GM23248 (cell line): ENCODE data around the gene PPP1R12B. TPM values are rescaled to one million over a fixed set of nuclear protein-coding genes. Genes with fewer than 3 reads are reported as not detected.
"Not testable (repeated sequence)": the region's sequence is repeated elsewhere in the genome, so short reads cannot be mapped to it uniquely, and the experiment has no call there.

Experiments
- DNase-seq: peaks from one replicate; pipeline ENCODE4 v3.0.0-alpha.2; 2015
- H2AFZ ChIP-seq: fragments of 200-600 bp; sonication (generic); 2 replicates; pipeline ENCODE4 v1.6.1; 2016; ENCODE audit warnings: antibody characterized with exemption
- H3F3A ChIP-seq: fragments of 200-600 bp; sonication (generic); 2 replicates; pipeline ENCODE4 v1.6.1; 2016; ENCODE audit warnings: mild to moderate bottlenecking, antibody characterized with exemption, mixed run types; ENCODE audit not compliant: insufficient read depth
- H3K27ac ChIP-seq: fragments of 200-600 bp; sonication (generic); 2 replicates; pipeline ENCODE4 v1.5.1; 2016; ENCODE audit warnings: mild to moderate bottlenecking
- H3K27me3 ChIP-seq: fragments of 200-600 bp; sonication (generic); replicated peaks from 2 replicates; pipeline ENCODE4 v1.6.1; 2016; ENCODE audit warnings: mild to moderate bottlenecking; ENCODE audit not compliant: insufficient read depth
- H3K36me3 ChIP-seq: fragments of 200-600 bp; sonication (generic); 2 replicates; pipeline ENCODE4 v1.6.1; 2016; ENCODE audit warnings: low read depth, mild to moderate bottlenecking
- H3K4me1 ChIP-seq: fragments of 200-600 bp; sonication (generic); 2 replicates; pipeline ENCODE4 v1.6.1; 2016; ENCODE audit warnings: mild to moderate bottlenecking; ENCODE audit not compliant: insufficient read depth
- H3K4me2 ChIP-seq: fragments of 200-600 bp; sonication (generic); one replicate; pipeline ENCODE4 v1.6.1; 2016; ENCODE audit warnings: mild to moderate bottlenecking; ENCODE audit not compliant: unreplicated experiment
- H3K4me3 ChIP-seq: fragments of 200-600 bp; sonication (generic); 2 replicates; pipeline ENCODE4 v1.5.1; 2016; ENCODE audit warnings: mild to moderate bottlenecking
- H3K79me2 ChIP-seq: fragments of 200-600 bp; sonication (generic); 2 replicates; pipeline ENCODE4 v1.6.1; 2016; ENCODE audit warnings: mild to moderate bottlenecking; ENCODE audit not compliant: insufficient read depth
- H3K9ac ChIP-seq: fragments of 200-600 bp; sonication (generic); 2 replicates; pipeline ENCODE4 v1.6.1; 2016; ENCODE audit warnings: mild to moderate bottlenecking
- H3K9me2 ChIP-seq: fragments of 200-600 bp; sonication (generic); 2 replicates; pipeline ENCODE4 v1.6.1; 2016; ENCODE audit warnings: mixed run types, mild to moderate bottlenecking, moderate library complexity; ENCODE audit not compliant: insufficient read depth
- H3K9me3 ChIP-seq: fragments of 200-600 bp; sonication (generic); one replicate; pipeline ENCODE4 v1.6.1; 2017; ENCODE audit warnings: low read depth
- H4K20me1 ChIP-seq: fragments of 200-600 bp; sonication (generic); 2 replicates; pipeline ENCODE4 v1.6.0; 2016; ENCODE audit not compliant: insufficient read depth
- EZH2 ChIP-seq: fragments of 200-600 bp; sonication (generic); IDR thresholded peaks from 2 replicates; pipeline ENCODE4 v1.6.1; 2018; ENCODE audit warnings: antibody characterized with exemption, mild to moderate bottlenecking; ENCODE audit not compliant: insufficient read depth, poor library complexity, severe bottlenecking
- EZH2phosphoT487 ChIP-seq: fragments of 200-600 bp; sonication (generic); IDR thresholded peaks from 2 replicates; pipeline ENCODE4 v1.6.1; 2018; ENCODE audit warnings: antibody characterized with exemption, moderate library complexity, mild to moderate bottlenecking, low read depth; ENCODE audit not compliant: insufficient read depth
- WGBS, 2 experiments: methylation state at CpG; one replicate each; pipeline ENCODE4 v1.1.6; 2015 to 2017; ENCODE audit warnings: low lambda C conversion rate in 2 of 2, low coverage in 1 of 2; ENCODE audit errors: missing lambda C conversion rate in 2 of 2; 5-methylcytosine and 5-hydroxymethylcytosine counted together
- in situ Hi-C: fragments of 300-500 bp; cut with MboI; formaldehyde crosslinking; loops from 2 replicates; pipeline ENCODE4 v1.15.0; 2020
- polyA plus RNA-seq: library from polyadenylated mRNA; unstranded; fragments of >200 nt; fragmentation: Nextera tagmentation; extraction: Ambion mirVana; gene quantifications from 2 replicates; pipeline ENCODE4 v1.2.1, GENCODE V29; 2016
- total RNA-seq: library from RNA; depleted of rRNA; stranded (reverse); fragments of >200 nt; shearing (Covaris generic); gene quantifications from 2 replicates; pipeline ENCODE4 v1.2.3, GENCODE V29; 2014

PPP1R12B gene
- total and polyA plus RNA-seq, 2 experiments from 2014 or later = 3.6 to 14.6 TPM

GRCh38 chr1:202397256-202397655, 48.8 kb downstream of the PPP1R12B start:
- TF ChIP-seq EZH2 = no peak
- TF ChIP-seq EZH2phosphoT487 = no peak

DNA sequence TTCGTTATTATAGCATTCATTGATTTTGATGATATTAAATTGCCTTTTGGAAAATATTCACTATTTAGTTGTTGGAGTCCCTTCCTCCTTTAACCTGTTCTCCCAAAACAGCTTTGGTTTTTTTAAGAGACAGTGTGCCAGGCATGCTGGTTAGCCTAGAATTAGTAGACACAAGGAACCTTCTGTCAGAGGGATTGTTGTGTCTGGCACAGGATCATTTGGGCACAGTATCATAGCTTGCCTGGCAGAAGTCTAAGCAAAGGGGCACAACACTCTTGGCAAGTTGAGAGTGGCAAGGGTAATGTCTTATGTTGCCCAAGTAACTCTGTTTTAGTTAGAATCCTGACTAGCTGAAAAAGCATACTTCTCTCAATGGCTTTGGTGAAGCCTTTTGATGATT, 49.9 kb downstream of the PPP1R12B start:
- H3K36me3 ChIP-seq, H3K4me2 ChIP-seq, DNase-seq, H3K27ac ChIP-seq, H2AFZ ChIP-seq, H4K20me1 ChIP-seq, H3K9me2 ChIP-seq, in situ Hi-C loops, H3K4me3 ChIP-seq, H3K27me3 ChIP-seq, H3K9me3 ChIP-seq, H3K9ac ChIP-seq: not testable (repeated sequence)
- peaks cover 21% of the 10 kb centered on the region for H3F3A ChIP-seq
- 94 to 100% methylated on average over 1 of the region's 1 CpG for WGBS, 2 experiments
- peaks cover 13% of the 10 kb centered on the region for H3K4me1 ChIP-seq
- peaks cover 22% of the 10 kb centered on the region for H3K79me2 ChIP-seq

More at GRCh38 chr1:202397256-202397655, 48.8 kb downstream of the PPP1R12B start:
- Histone ChIP-seq H3K4me3 (no peak overlapping the region), H3K4me2 (no peak overlapping the region), H3K9me2 (no peaks in the 10 kb centered on the region), H3K27ac (no peak overlapping the region), H3F3A (peaks cover 21% of the 10 kb centered on the region), H3K9ac (no peak overlapping the region), H3K9me3 (no peaks in the 10 kb centered on the region), H3K27me3 (no peaks in the 10 kb centered on the region), H2AFZ (no peak overlapping the region), H3K4me1 (peaks cover 13% of the 10 kb centered on the region), H4K20me1 (no peaks in the 10 kb centered on the region), H3K36me3 (no peaks in the 10 kb centered on the region), H3K79me2 (peaks cover 22% of the 10 kb centered on the region)
- no peak for DNase-seq
- in situ Hi-C loops = no loop called here

GRCh38 chr1:202401771-202402170, 53.3 kb downstream of the PPP1R12B start:
- H3K36me3 ChIP-seq, H3F3A ChIP-seq, H3K27ac ChIP-seq, H3K9me2 ChIP-seq, H3K27me3 ChIP-seq, H3K4me3 ChIP-seq, DNase-seq, H3K4me2 ChIP-seq, H3K4me1 ChIP-seq, H3K9ac ChIP-seq, in situ Hi-C loops, H4K20me1 ChIP-seq, H2AFZ ChIP-seq, H3K9me3 ChIP-seq: not testable (repeated sequence)
- 100% methylated on average over 1 of the region's 1 CpG for WGBS, 2 experiments
- peaks cover 22% of the 10 kb centered on the region for H3K79me2 ChIP-seq

DNA sequence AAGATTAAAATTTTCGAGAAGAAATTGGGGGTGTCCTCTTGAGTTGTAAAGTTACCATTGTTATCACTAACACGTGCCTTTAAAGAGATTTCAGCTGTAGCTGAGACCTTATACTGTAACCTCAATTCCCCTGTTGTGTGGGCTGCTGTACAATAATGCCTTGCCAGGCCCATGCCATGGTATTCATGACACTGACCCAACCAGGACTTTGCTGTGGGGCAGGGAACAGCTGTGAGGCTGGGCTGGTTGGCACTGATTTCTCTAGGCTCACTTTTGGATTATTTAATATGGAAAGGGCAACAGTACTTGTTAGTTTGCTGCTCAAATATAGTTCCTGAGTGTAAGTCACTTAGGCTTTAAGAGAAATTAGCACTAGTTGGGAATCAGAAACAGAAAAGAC, 54.9 kb downstream of the PPP1R12B start:
- H3K9me3 ChIP-seq, DNase-seq, H3K9me2 ChIP-seq, H3K9ac ChIP-seq, H3K4me2 ChIP-seq, H3K27ac ChIP-seq, H3F3A ChIP-seq, H3K4me1 ChIP-seq, H4K20me1 ChIP-seq, in situ Hi-C loops, H2AFZ ChIP-seq, H3K4me3 ChIP-seq, H3K27me3 ChIP-seq, H3K36me3 ChIP-seq: not testable (repeated sequence)
- peaks cover 13% of the 10 kb centered on the region for H3K79me2 ChIP-seq
- 91 to 93% methylated on average over 2 of the region's 2 CpGs for WGBS, 2 experiments

GRCh38 chr1:202405928-202406327, 57.4 kb downstream of the PPP1R12B start:
- 100% methylated on average over 1 of the region's 1 CpG for WGBS, 2 experiments
- H3K9me2 ChIP-seq = no peaks in the 10 kb centered on the region
- no peak overlapping the region for H3K27ac ChIP-seq
- no peaks in the 10 kb centered on the region for H3K9me3 ChIP-seq
- H3K27me3 ChIP-seq = no peaks in the 10 kb centered on the region
- in situ Hi-C loops = no loop called here
- no peak overlapping the region for H3K4me2 ChIP-seq
- no peaks in the 10 kb centered on the region for H4K20me1 ChIP-seq
- H2AFZ ChIP-seq = no peak overlapping the region
- H3K4me1 ChIP-seq = peaks cover 16% of the 10 kb centered on the region
- peaks cover 8% of the 10 kb centered on the region; the same call in 1 of the 2 replicates for H3F3A ChIP-seq
- peaks cover 17% of the 10 kb centered on the region for H3K79me2 ChIP-seq
- no peaks in the 10 kb centered on the region for H3K36me3 ChIP-seq
- H3K4me3 ChIP-seq = no peak overlapping the region
- no peak for DNase-seq
- H3K9ac ChIP-seq = no peak overlapping the region
- no peak for TF ChIP-seq EZH2
- TF ChIP-seq EZH2phosphoT487 = no peak

DNA sequence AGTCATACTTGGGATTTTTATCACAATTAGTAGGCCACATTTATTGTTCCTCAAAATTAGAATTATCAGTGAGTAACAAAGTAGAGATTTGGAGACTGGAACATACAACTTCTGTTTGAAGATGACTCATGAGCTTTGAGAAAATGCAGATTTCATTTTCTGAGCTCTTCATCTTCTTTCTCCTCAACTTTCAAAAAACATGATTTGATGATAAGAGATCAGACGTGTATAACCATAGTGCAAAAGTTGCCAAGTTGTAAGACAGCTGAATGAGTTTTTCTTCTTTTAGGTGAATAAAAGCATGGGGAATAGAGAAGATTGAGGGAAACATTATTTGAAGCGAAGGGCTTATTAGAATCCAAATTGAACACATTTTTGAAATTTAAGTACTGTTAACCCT, 58.4 kb downstream of the PPP1R12B start:
- DNase-seq, H3K9me3 ChIP-seq, H3K4me2 ChIP-seq, in situ Hi-C loops, H3K9ac ChIP-seq, H2AFZ ChIP-seq, H4K20me1 ChIP-seq, H3K36me3 ChIP-seq, H3K27me3 ChIP-seq, H3K9me2 ChIP-seq, H3K79me2 ChIP-seq, H3K4me3 ChIP-seq, H3K27ac ChIP-seq: not testable (repeated sequence)
- Histone ChIP-seq H3F3A (peaks cover 13% of the 10 kb centered on the region; the same call in 1 of the 2 replicates), H3K4me1 (peaks cover 25% of the 10 kb centered on the region)
- WGBS, 2 experiments = 42 to 43% methylated on average over 2 of the region's 2 CpGs

- H3K4me3 ChIP-seq, H3K9me3 ChIP-seq, H2AFZ ChIP-seq, H3K79me2 ChIP-seq, H3K9me2 ChIP-seq, in situ Hi-C loops, H3K27ac ChIP-seq, H3K36me3 ChIP-seq, H4K20me1 ChIP-seq, H3K4me2 ChIP-seq, H3K9ac ChIP-seq, DNase-seq, H3K27me3 ChIP-seq: not testable (repeated sequence)
- WGBS, 2 experiments = 65 to 95% methylated on average over 1 to 2 of the region's 2 CpGs
- peaks cover 28% of the 10 kb centered on the region for H3K4me1 ChIP-seq
- peaks cover 17% of the 10 kb centered on the region; the same call in 1 of the 2 replicates for H3F3A ChIP-seq
Measured at GRCh38 chr1:202407378-202407777, 58.9 kb downstream of the PPP1R12B start.
